AG04450 (cell line): ENCODE results near the gene PARD3B. TPM values are rescaled to one million over a fixed set of nuclear protein-coding genes. Genes with fewer than 3 reads are reported as not detected.

Experiments
- CTCF ChIA-PET: fragments of 300-600, 350-600 bp; formaldehyde crosslinking; extraction: SDS; loops from one replicate; lab custom pipeline; 2022; ENCODE audit warnings: antibody characterized with exemption, inconsistent platforms; lab: Charles Lee
- POLR2A ChIA-PET: fragments of 350-600 bp; formaldehyde crosslinking; extraction: SDS; loops from one replicate; lab custom pipeline; 2021; ENCODE audit warnings: antibody characterized with exemption, inconsistent platforms; lab: Yijun Ruan, JAX
- DNase-seq: peaks from one replicate; pipeline ENCODE4 v3.0.0-alpha.2; 2011; ENCODE audit warnings: low read depth, low spot score
- H3K27ac ChIP-seq: one replicate; pipeline ENCODE4 v1.5.1; 2012; ENCODE audit warnings: low read depth, low read length, control low read depth
- H3K27me3 ChIP-seq: one replicate; pipeline ENCODE4 v1.6.0; 2012; ENCODE audit warnings: low read length; ENCODE audit not compliant: control insufficient read depth, insufficient read depth
- H3K4me3 ChIP-seq: 2 replicates; pipeline ENCODE4 v1.5.1; 2011; ENCODE audit warnings: mild to moderate bottlenecking, low read depth, low read length, control low read depth
- H3K9me3 ChIP-seq: 2 replicates; pipeline ENCODE4 v1.5.1; 2012; ENCODE audit warnings: low read length; ENCODE audit not compliant: control insufficient read depth, insufficient read depth
- polyA plus RNA-seq: library from polyadenylated mRNA; depleted of rRNA; stranded (reverse); fragments of >200 nt; gene quantifications from 2 replicates; pipeline ENCODE4 v1.2.3, GENCODE V29; 2011
- TF ChIP-seq, protein P1 (sequence below): IDR thresholded peaks from 2 replicates; pipeline ENCODE4 v1.5.1; 2011; ENCODE audit warnings: low read depth, low read length, control low read depth, inconsistent platforms

PARD3B gene
- polyA plus RNA-seq, 1 experiment: 8.5 TPM

- Histone ChIP-seq H3K9me3 (no peaks in the 10 kb centered on the region), H3K27ac (peak overlapping the region; percentile 86), H3K27me3 (no peaks in the 10 kb centered on the region), H3K4me3 (no peak overlapping the region)
- TF ChIP-seq, protein P1, sequence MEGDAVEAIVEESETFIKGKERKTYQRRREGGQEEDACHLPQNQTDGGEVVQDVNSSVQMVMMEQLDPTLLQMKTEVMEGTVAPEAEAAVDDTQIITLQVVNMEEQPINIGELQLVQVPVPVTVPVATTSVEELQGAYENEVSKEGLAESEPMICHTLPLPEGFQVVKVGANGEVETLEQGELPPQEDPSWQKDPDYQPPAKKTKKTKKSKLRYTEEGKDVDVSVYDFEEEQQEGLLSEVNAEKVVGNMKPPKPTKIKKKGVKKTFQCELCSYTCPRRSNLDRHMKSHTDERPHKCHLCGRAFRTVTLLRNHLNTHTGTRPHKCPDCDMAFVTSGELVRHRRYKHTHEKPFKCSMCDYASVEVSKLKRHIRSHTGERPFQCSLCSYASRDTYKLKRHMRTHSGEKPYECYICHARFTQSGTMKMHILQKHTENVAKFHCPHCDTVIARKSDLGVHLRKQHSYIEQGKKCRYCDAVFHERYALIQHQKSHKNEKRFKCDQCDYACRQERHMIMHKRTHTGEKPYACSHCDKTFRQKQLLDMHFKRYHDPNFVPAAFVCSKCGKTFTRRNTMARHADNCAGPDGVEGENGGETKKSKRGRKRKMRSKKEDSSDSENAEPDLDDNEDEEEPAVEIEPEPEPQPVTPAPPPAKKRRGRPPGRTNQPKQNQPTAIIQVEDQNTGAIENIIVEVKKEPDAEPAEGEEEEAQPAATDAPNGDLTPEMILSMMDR: no peak
- DNase-seq: no peak
- ChIA-PET CTCF (interaction anchor here (0.7 to 1.9 kb wide), 3 partner anchors 10 to 520 kb away, joined by 3 to 5 read pairs (median 3); no protein-coding TSS in a partner anchor), POLR2A (no interaction called here)
These were observed 119.9 kb downstream of the PARD3B start for GRCh38 chr2:204665207-204665606.

GRCh38 chr2:204665771-204666170 is 120.5 kb downstream of the PARD3B start:
- no peak overlapping the region for H3K4me3 ChIP-seq
- H3K9me3 ChIP-seq: no peaks in the 10 kb centered on the region
- DNase-seq: no peak
- TF ChIP-seq, protein P1: no peak
- no peaks in the 10 kb centered on the region for H3K27me3 ChIP-seq
- no peak overlapping the region for H3K27ac ChIP-seq
- ChIA-PET CTCF (interaction anchor here (1.9 kb wide), 1 partner anchor 26 kb away, joined by 5 read pairs; no protein-coding TSS in a partner anchor), POLR2A (no interaction called here)

- DNase-seq: no peak
- Histone ChIP-seq H3K27ac (no peak overlapping the region), H3K4me3 (no peak overlapping the region), H3K27me3 (no peaks in the 10 kb centered on the region), H3K9me3 (no peaks in the 10 kb centered on the region)
- TF ChIP-seq, protein P1: no peak
- ChIA-PET POLR2A (no interaction called here), CTCF (no interaction called here)
These were observed 122.7 kb downstream of the PARD3B start for GRCh38 chr2:204667990-204668389.

GRCh38 chr2:204669382-204669781 is 124.1 kb downstream of the PARD3B start:
- no peaks in the 10 kb centered on the region for H3K9me3 ChIP-seq
- TF ChIP-seq, protein P1: no peak
- H3K27ac ChIP-seq: no peak overlapping the region
- H3K27me3 ChIP-seq: no peaks in the 10 kb centered on the region
- no peak for DNase-seq
- no peak overlapping the region for H3K4me3 ChIP-seq
- ChIA-PET CTCF (no interaction called here), POLR2A (no interaction called here)

DNA sequence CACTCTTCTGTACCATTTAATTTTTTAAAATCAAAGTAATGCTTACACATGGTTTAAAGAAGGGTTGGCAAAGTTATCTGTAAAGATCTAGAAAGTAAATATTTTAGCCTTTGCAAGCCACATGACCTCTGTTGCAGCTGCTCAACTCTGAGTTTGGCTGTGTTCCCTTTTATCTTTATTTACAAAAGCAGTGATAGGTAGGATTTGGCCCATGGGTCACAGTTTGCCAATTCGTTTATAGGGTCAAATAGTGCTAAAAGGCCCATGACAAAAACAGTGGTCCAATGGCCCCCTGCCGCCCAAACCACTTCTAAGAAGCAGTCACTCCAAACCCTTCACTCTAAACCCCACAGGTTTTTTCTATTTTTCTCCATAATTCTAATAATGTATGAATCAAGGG is 124.8 kb downstream of the PARD3B start:
- CTCF ChIA-PET: no interaction called here
- TF ChIP-seq, protein P1: no peak
- H3K27ac ChIP-seq: no peak overlapping the region
- no peaks in the 10 kb centered on the region for H3K27me3 ChIP-seq
- no peak for DNase-seq
- POLR2A ChIA-PET: no interaction called here
- H3K9me3 ChIP-seq: no peaks in the 10 kb centered on the region
- no peak overlapping the region for H3K4me3 ChIP-seq
